NB4 (cell line): ENCODE data around the gene AKNA.
A peak's percentile ranks its signal among the peaks of the same experiment; 100 is the strongest.

Experiments
- DNase-seq: peaks from one replicate; pipeline ENCODE4 v3.0.0; 2010; ENCODE audit warnings: low read depth
- H3K4me3 ChIP-seq: one replicate; pipeline ENCODE4 v1.5.1; 2011; ENCODE audit warnings: mild to moderate bottlenecking, low read depth, low read length, moderate library complexity
- MYC ChIP-seq: IDR thresholded peaks from 2 replicates; pipeline ENCODE4 v1.6.1; 2011; ENCODE audit warnings: low read depth, low read length
- POLR2A ChIP-seq: IDR thresholded peaks from 2 replicates; pipeline ENCODE4 v1.6.1; 2011; ENCODE audit warnings: mild to moderate bottlenecking; ENCODE audit not compliant: insufficient read length; ENCODE audit errors: extremely low read depth
- TF ChIP-seq, protein P1 (sequence below): IDR thresholded peaks from one replicate; pipeline ENCODE4 v1.5.1; 2012; ENCODE audit warnings: low read depth, low read length
- TF ChIP-seq, protein P2 (sequence below): IDR thresholded peaks from 2 replicates; pipeline ENCODE4 v1.6.1; 2011; ENCODE audit warnings: low read depth, low read length

AKNA gene

DNA sequence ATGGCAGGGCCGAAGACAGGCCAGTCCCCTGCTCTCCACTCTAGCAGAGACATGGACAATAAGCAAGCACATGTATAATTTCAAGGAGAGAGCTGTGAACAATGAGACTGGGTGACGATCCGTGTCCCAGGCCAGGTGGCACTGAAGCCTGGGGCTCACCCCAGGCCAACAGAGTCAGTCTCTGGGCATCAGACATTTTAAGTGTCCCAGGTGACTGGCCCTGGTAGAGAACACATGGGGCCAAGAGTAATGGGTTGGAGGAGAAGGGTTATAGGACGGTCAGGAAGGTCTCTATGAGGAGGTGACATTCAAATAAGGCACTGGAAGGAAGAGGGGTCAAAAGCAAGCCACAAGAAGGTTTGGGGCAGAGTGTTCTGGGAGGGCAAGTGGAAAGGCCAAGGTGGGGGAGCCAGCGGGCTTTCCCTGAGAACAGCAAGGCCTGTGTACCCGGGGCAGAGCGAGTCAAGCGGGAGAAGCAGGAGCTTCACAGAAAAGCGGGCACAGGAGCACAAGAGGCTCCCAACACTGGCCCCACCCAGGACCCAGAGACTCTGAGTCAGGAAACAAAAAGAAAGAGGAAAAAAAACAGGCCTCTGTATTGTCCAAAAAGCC, 1.1 kb upstream of the AKNA start:
- DNase-seq, result no peak
- peak overlapping the region; percentile 89 for H3K4me3 ChIP-seq
- TF ChIP-seq, protein P1, sequence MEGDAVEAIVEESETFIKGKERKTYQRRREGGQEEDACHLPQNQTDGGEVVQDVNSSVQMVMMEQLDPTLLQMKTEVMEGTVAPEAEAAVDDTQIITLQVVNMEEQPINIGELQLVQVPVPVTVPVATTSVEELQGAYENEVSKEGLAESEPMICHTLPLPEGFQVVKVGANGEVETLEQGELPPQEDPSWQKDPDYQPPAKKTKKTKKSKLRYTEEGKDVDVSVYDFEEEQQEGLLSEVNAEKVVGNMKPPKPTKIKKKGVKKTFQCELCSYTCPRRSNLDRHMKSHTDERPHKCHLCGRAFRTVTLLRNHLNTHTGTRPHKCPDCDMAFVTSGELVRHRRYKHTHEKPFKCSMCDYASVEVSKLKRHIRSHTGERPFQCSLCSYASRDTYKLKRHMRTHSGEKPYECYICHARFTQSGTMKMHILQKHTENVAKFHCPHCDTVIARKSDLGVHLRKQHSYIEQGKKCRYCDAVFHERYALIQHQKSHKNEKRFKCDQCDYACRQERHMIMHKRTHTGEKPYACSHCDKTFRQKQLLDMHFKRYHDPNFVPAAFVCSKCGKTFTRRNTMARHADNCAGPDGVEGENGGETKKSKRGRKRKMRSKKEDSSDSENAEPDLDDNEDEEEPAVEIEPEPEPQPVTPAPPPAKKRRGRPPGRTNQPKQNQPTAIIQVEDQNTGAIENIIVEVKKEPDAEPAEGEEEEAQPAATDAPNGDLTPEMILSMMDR, result no peak

- no peak for DNase-seq
- TF ChIP-seq POLR2A (no peak), MYC (no peak)
- TF ChIP-seq, protein P1, result no peak
- TF ChIP-seq, protein P2, sequence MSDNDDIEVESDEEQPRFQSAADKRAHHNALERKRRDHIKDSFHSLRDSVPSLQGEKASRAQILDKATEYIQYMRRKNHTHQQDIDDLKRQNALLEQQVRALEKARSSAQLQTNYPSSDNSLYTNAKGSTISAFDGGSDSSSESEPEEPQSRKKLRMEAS, result no peak
- H3K4me3 ChIP-seq, result peak overlapping the region; percentile 89
Observed at GRCh38 chr9:114388357-114388682, 538 bp upstream of the AKNA start.

- TF ChIP-seq MYC, result no peak
- no peak for TF ChIP-seq POLR2A
- TF ChIP-seq, protein P1, result no peak
- TF ChIP-seq, protein P2, result no peak
- H3K4me3 ChIP-seq, result peak overlapping the region; percentile 89
- peak; percentile 57 for DNase-seq
Observed at GRCh38 chr9:114386886-114387679, 699 bp downstream of the AKNA start.

- peak overlapping the region; percentile 89 for H3K4me3 ChIP-seq
- no peak for TF ChIP-seq MYC
- TF ChIP-seq, protein P1, result no peak
- TF ChIP-seq POLR2A, result no peak
- TF ChIP-seq, protein P2, result no peak
- DNase-seq, result peak; percentile 40
Observed at GRCh38 chr9:114386361-114386885, 1.4 kb downstream of the AKNA start.

- peak; percentile 97 for DNase-seq
- peak overlapping the region; percentile 89 for H3K4me3 ChIP-seq
- TF ChIP-seq POLR2A (peak; percentile 54), MYC (peak; percentile 82)
- TF ChIP-seq, protein P2, result peak; percentile 78
- TF ChIP-seq, protein P1, result no peak
Observed at GRCh38 chr9:114385397-114386181, 2.2 kb downstream of the AKNA start.
